IMR-90 (cell line): ENCODE measurements around the gene AP1S1. TPM values are rescaled to one million over a fixed set of nuclear protein-coding genes. Genes with fewer than 3 reads are reported as not detected.

Source experiments
- ATAC-seq: fragments of 200-7000 bp; cut with Tn5 transposase; 2 replicates; pipeline ENCODE4 v1.9.1; 2020; ENCODE audit warnings: low read depth, mild to moderate bottlenecking, moderate library complexity
- BruUV-seq: library from RNA; stranded (reverse); fragments of 400-500 nt; replicated peaks from 2 replicates; lab custom pipeline; 2021; lab: Mats Ljungman, UMichigan
- CTCF ChIA-PET: fragments of 300-600 bp; formaldehyde crosslinking; extraction: SDS; loops from one replicate; lab custom pipeline; 2021; ENCODE audit warnings: antibody characterized with exemption; lab: Yijun Ruan, JAX
- POLR2A ChIA-PET: fragments of 300-600 bp; sonication (Branson Sonifier 250); formaldehyde crosslinking; loops from one replicate; lab custom pipeline; 2022; ENCODE audit warnings: antibody characterized with exemption; ENCODE audit not compliant: unreplicated experiment; lab: Charles Lee
- DNase-seq: peaks from one replicate; pipeline ENCODE4 v3.0.0; 2013
- H2AFZ ChIP-seq: replicated peaks from 2 replicates; pipeline ENCODE3; 2013; ENCODE audit warnings: low read length, mild to moderate bottlenecking; ENCODE audit not compliant: poor library complexity
- H2AK5ac ChIP-seq: 2 replicates; pipeline ENCODE4 v1.6.1; 2013; ENCODE audit warnings: low read depth, low read length, inconsistent platforms
- H2AK9ac ChIP-seq: replicated peaks from 2 replicates; pipeline ENCODE3; 2013; ENCODE audit warnings: mild to moderate bottlenecking, low read depth, low read length, moderate library complexity; ENCODE audit not compliant: poor library complexity
- H2BK120ac ChIP-seq: 2 replicates; pipeline ENCODE4 v1.6.1; 2013; ENCODE audit warnings: low read depth, low read length, inconsistent platforms
- H2BK15ac ChIP-seq: 3 replicates; pipeline ENCODE4 v1.6.1; 2013; ENCODE audit warnings: low read depth, low read length, inconsistent platforms
- H2BK20ac ChIP-seq: 2 replicates; pipeline ENCODE4 v1.6.1; 2013; ENCODE audit warnings: low read depth, mild to moderate bottlenecking, inconsistent platforms, low read length, moderate library complexity
- H2BK5ac ChIP-seq: 2 replicates; pipeline ENCODE4 v1.6.1; 2013; ENCODE audit warnings: mild to moderate bottlenecking, low read depth, low read length, inconsistent platforms; ENCODE audit not compliant: poor library complexity, severe bottlenecking
- H3K14ac ChIP-seq: replicated peaks from 2 replicates; pipeline ENCODE4 v1.6.1; 2013; ENCODE audit warnings: low read depth, low read length, inconsistent platforms
- H3K18ac ChIP-seq: 2 replicates; pipeline ENCODE4 v1.6.1; 2013; ENCODE audit warnings: low read depth, low read length, control low read depth
- H3K23ac ChIP-seq: 2 replicates; pipeline ENCODE4 v1.6.1; 2013; ENCODE audit warnings: low read depth, low read length, inconsistent platforms
- H3K27ac ChIP-seq: 2 replicates; pipeline ENCODE4 v1.5.1; 2013; ENCODE audit warnings: mild to moderate bottlenecking, control low read depth, low read length; ENCODE audit not compliant: insufficient read depth
- H3K27me3 ChIP-seq: 2 replicates; pipeline ENCODE4 v1.6.1; 2013; ENCODE audit warnings: low read length; ENCODE audit not compliant: control insufficient read depth, insufficient read depth
- H3K36me3 ChIP-seq: 2 replicates; pipeline ENCODE4 v1.6.1; 2013; ENCODE audit warnings: low read length, mixed read lengths; ENCODE audit not compliant: control insufficient read depth, insufficient read depth
- H3K4ac ChIP-seq: 2 replicates; pipeline ENCODE4 v1.6.1; 2013; ENCODE audit warnings: low read depth, low read length, inconsistent platforms
- H3K4me1 ChIP-seq: 2 replicates; pipeline ENCODE4 v1.6.1; 2013; ENCODE audit warnings: low read length, mixed read lengths; ENCODE audit not compliant: control insufficient read depth, insufficient read depth
- H3K4me2 ChIP-seq: 2 replicates; pipeline ENCODE4 v1.6.1; 2013; ENCODE audit warnings: low read depth, mild to moderate bottlenecking, control low read depth, low read length, moderate library complexity
- H3K4me3 ChIP-seq: 2 replicates; pipeline ENCODE4 v1.5.1; 2013; ENCODE audit warnings: low read depth, mild to moderate bottlenecking, control low read depth, low read length, moderate library complexity; ENCODE audit not compliant: insufficient read depth
- H3K56ac ChIP-seq: 2 replicates; pipeline ENCODE4 v1.6.1; 2013; ENCODE audit warnings: low read length, inconsistent platforms; ENCODE audit not compliant: insufficient read depth; ENCODE audit errors: extremely low read depth
- H3K79me1 ChIP-seq, 2 experiments: 2 replicates each; pipeline ENCODE4 v1.6.1; 2013; ENCODE audit warnings: low read length in 2 of 2, inconsistent platforms in 1 of 2, low read depth in 1 of 2
- H3K9ac ChIP-seq: 2 replicates; pipeline ENCODE4 v1.6.1; 2013; ENCODE audit warnings: low read depth, low read length, control low read depth
- H3K9me1 ChIP-seq: 2 replicates; pipeline ENCODE4 v1.6.1; 2013; ENCODE audit warnings: low read length, inconsistent platforms; ENCODE audit not compliant: insufficient read depth
- H3K9me3 ChIP-seq: 2 replicates; pipeline ENCODE4 v1.6.1; 2013; ENCODE audit warnings: low read length; ENCODE audit not compliant: control insufficient read depth, insufficient read depth
- H4K20me1 ChIP-seq: 2 replicates; pipeline ENCODE4 v1.6.1; 2013; ENCODE audit warnings: low read length, inconsistent platforms; ENCODE audit not compliant: insufficient read depth
- H4K5ac ChIP-seq: 2 replicates; pipeline ENCODE4 v1.6.1; 2013; ENCODE audit warnings: mild to moderate bottlenecking, low read depth, low read length, control low read depth
- H4K8ac ChIP-seq, 2 experiments: 2 replicates each; pipeline ENCODE4 v1.6.1; 2013; ENCODE audit warnings: low read depth in 2 of 2, low read length in 2 of 2, control low read depth in 1 of 2, inconsistent platforms in 1 of 2
- H4K91ac ChIP-seq: 2 replicates; pipeline ENCODE4 v1.6.1; 2013; ENCODE audit warnings: low read depth, low read length, inconsistent platforms; ENCODE audit not compliant: insufficient read depth
- BHLHE40 ChIP-seq: fragments of 150-350 bp; IDR thresholded peaks from 2 replicates; pipeline ENCODE4 v1.6.1; 2016; ENCODE audit warnings: mild to moderate bottlenecking, low read depth, low read length
- FOS ChIP-seq: fragments of 150-350 bp; IDR thresholded peaks from 2 replicates; pipeline ENCODE4 v1.6.1; 2016; ENCODE audit warnings: low read depth, low read length
- MAZ ChIP-seq: IDR thresholded peaks from 2 replicates; pipeline ENCODE4 v1.6.1; 2012; ENCODE audit warnings: low read depth, mild to moderate bottlenecking, low read length, improper control_type of control experiment, moderate library complexity, borderline replicate concordance
- MXI1 ChIP-seq: IDR thresholded peaks from 2 replicates; pipeline ENCODE4 v1.6.1; 2012; ENCODE audit warnings: low read depth, mild to moderate bottlenecking, low read length, moderate library complexity, borderline replicate concordance
- SMC3 ChIP-seq: fragments of 150-350 bp; IDR thresholded peaks from 2 replicates; pipeline ENCODE4 v1.6.1; 2016; ENCODE audit warnings: low read depth, mild to moderate bottlenecking, antibody characterized with exemption, low read length, moderate library complexity
- WGBS, 2 experiments: methylation state at CpG; one replicate each; pipeline versions ENCODE4 v1.1.5 to v1.1.7; 2013; ENCODE audit warnings: missing lambda C conversion rate in 2 of 2; ENCODE audit not compliant: insufficient read length in 1 of 2; ENCODE audit errors: extremely low coverage in 2 of 2; 5-methylcytosine and 5-hydroxymethylcytosine counted together
- dilution Hi-C: fragments of 300-500 bp; cut with HindIII; formaldehyde crosslinking; loops from one replicate; pipeline ENCODE4 v1.14.3; 2018; ENCODE audit warnings: low sequenced_read_pairs; ENCODE audit not compliant: unreplicated experiment
- in situ Hi-C: fragments of 300-500 bp; cut with MboI; formaldehyde crosslinking; loops from 3 replicates; pipeline ENCODE4 v1.14.3; 2019; ENCODE audit warnings: low sequenced_read_pairs, inconsistent platforms, mixed read lengths
- intact Hi-C: fragments of 100-400 bp; cut with micrococcal nuclease; formaldehyde crosslinking; loops from 2 replicates; pipeline ENCODE4 v1.10.0; 2022
- polyA plus RNA-seq, 3 experiments: library from polyadenylated mRNA; depleted of rRNA; stranded (reverse); fragments of >200 nt; gene quantifications; 2 replicates each; pipeline ENCODE4 v1.2.3, GENCODE V29; 2012; ENCODE audit warnings: low replicate concordance in 1 of 3
- total RNA-seq: library from RNA; depleted of rRNA; stranded (reverse); fragments of >200 nt; gene quantifications from 2 replicates; pipeline ENCODE4 v1.2.3, GENCODE V29; 2012
- TF ChIP-seq, protein P1 (sequence below): fragments of 150-350 bp; IDR thresholded peaks from 2 replicates; pipeline ENCODE4 v1.6.1; 2017; ENCODE audit warnings: mild to moderate bottlenecking, antibody characterized with exemption, low read length, low read depth

The AP1S1 gene
- total and polyA plus RNA-seq, 2 of the 4 experiments (the other 2 are of a cell fraction), result 187 to 295 TPM

GRCh38 chr7:101124376-101125056, 29.8 kb upstream of the AP1S1 start (continued):
- TF ChIP-seq SMC3, result no peak
- TF ChIP-seq MXI1, result no peak
- 0 out of 2 replicates have a peak, but pooled peaks have one; percentile 32 for TF ChIP-seq BHLHE40

- peaks cover 19% of the 10 kb centered on the region for H3K9me1 ChIP-seq
- intact Hi-C loops, result no loop called here
- H3K27ac ChIP-seq, result peak overlapping the region; percentile 89
- H3K4ac ChIP-seq, result peak overlapping the region; percentile 98
- H2AFZ ChIP-seq, result peak overlapping the region; percentile 93
- H2BK5ac ChIP-seq, result peak overlapping the region; percentile 97
- peak overlapping the region; percentile 70 for H3K18ac ChIP-seq
- H2BK120ac ChIP-seq, result peak overlapping the region; percentile 98
- H4K20me1 ChIP-seq, result peaks cover 35% of the 10 kb centered on the region
- peak overlapping the region; percentile 95 for H3K56ac ChIP-seq
- H4K8ac ChIP-seq, result peak overlapping the region; percentile 13 to 96
- peak overlapping the region; percentile 64 for H4K5ac ChIP-seq
- TF ChIP-seq, protein P1, sequence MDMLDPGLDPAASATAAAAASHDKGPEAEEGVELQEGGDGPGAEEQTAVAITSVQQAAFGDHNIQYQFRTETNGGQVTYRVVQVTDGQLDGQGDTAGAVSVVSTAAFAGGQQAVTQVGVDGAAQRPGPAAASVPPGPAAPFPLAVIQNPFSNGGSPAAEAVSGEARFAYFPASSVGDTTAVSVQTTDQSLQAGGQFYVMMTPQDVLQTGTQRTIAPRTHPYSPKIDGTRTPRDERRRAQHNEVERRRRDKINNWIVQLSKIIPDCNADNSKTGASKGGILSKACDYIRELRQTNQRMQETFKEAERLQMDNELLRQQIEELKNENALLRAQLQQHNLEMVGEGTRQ, result peak; percentile 90
- TF ChIP-seq MAZ (peak; percentile 51; the same call in 1 of the 2 replicates), BHLHE40 (peak; percentile 81), FOS (no peak; the same call in 1 of the 2 replicates), MXI1 (peak; percentile 57; the same call in 1 of the 2 replicates)
- H3K4me2 ChIP-seq, result peak overlapping the region; percentile 30
- H2AK9ac ChIP-seq, result peak overlapping the region; percentile 99
- H3K9ac ChIP-seq, result peak overlapping the region; percentile 40
- peaks cover 17% of the 10 kb centered on the region for H3K36me3 ChIP-seq
- no peaks in the 10 kb centered on the region for H3K27me3 ChIP-seq
- dilution Hi-C loops, result no loop called here
- peak overlapping the region; percentile 90 for H4K91ac ChIP-seq
- H2BK20ac ChIP-seq, result peak overlapping the region; percentile 97
- POLR2A ChIA-PET, result interaction anchor here (0.6 kb wide), 1 partner anchor 92 kb away, joined by 3 read pairs; the partner anchor contains the start of genes PLOD3 and ZNHIT1
- peak overlapping the region; percentile 88; the same call in 2 of the 3 replicates for H2BK15ac ChIP-seq
- H3K79me1 ChIP-seq, result peaks cover 8 to 63% of the 10 kb centered on the region in 2 experiments; a peak in 3 of 4 replicates
- CTCF ChIA-PET, result interaction anchor here (0.9 to 1.1 kb wide), 3 partner anchors 18 to 26 kb away, joined by 3 read pairs; no protein-coding TSS in a partner anchor
- in situ Hi-C loops, result no loop called here
- ATAC-seq, result no peak
- DNase-seq, result peak; percentile 75
- H3K4me1 ChIP-seq, result peaks cover 27% of the 10 kb centered on the region
- BruUV-seq, result no TSS peak
- H3K23ac ChIP-seq, result peak overlapping the region; percentile 96
- peak overlapping the region; percentile 99 for H2AK5ac ChIP-seq
- H3K14ac ChIP-seq, result peak overlapping the region; percentile 91
- H3K9me3 ChIP-seq, result no peaks in the 10 kb centered on the region
- H3K4me3 ChIP-seq, result no peak overlapping the region
- WGBS, 2 experiments, result 15% methylated on average over 6 of the region's 15 CpGs; no CpG with 5 or more reads in 1 of the 2 experiments
These were observed 28.2 kb upstream of the AP1S1 start for GRCh38 chr7:101125989-101126650.
